Stimulated activated CD8-positive, alpha-beta memory T cell treated with anti-CD3 and anti-CD28 coated beads, Interleukin-7, amount 100 ng/mL, for 48 hours (primary cell): ENCODE data around the gene MYL5.
"Not testable (repeated sequence)": the region's sequence is repeated elsewhere in the genome, so short reads cannot be mapped to it uniquely, and the experiment has no call there.

ENCODE experiments used
- DNase-seq, 2 donors: peaks; one replicate each; pipeline ENCODE4 v3.0.0-alpha.2; 2020; ENCODE audit warnings: low read depth in 1 of 2; ENCODE audit errors: extremely low read depth in 1 of 2

The MYL5 gene

DNA sequence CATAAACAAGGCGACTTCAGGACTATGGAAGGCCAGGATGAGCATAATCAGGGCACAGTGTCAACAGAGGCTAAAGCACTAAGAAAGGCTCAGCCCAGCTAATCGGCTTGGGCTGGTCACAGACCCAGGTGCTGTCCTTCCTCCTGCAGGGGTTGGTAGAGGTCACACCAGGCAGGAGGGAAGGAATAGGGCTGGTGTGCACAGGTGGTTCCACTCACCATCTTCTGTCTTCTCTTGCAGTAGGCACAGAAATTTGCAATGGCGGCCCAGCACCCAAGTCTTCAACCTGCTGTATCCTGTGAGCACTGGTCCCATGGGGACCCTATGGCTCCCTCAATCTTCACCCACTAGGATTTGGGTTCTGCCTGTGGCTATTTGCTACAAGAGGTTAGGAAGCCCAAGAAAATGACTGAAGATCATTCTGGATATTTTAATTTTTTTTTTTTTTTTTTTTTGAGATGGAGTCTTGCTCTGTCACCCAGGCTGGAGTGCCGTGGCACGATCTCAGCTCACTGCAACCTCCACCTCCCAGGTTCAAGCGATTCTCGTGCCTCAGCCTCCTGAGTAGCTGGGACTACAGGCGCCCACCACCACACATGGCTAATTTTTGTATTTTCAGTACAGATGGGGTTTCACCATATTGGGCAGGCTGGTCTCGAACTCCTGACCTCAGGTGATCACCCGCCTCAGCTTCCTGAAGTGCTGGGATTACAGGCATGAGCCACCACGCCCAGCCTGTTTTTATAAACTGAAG is 4.4 kb upstream of the MYL5 start:
- DNase-seq, result not testable (repeated sequence)

DNA sequence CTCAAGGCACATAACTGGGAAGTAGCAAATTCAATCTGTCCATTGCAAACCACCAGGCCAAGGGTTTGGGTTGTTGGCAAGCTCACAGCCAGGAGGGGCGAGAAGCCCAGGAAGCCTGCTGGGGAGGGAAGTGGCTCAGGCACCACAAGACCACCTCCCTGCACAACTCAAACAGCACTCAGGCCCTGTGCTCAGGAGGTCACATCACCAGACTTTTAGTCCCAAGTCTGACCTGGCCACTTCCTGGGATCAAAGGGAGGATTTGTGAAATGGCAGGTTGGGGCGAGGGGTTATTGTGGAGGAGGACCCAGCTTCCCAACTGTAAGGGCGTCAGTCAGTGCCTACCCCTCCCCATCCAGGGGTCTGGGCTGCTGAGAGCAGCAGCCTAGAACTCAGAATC is 2.6 kb upstream of the MYL5 start:
- DNase-seq, result no peak

DNA sequence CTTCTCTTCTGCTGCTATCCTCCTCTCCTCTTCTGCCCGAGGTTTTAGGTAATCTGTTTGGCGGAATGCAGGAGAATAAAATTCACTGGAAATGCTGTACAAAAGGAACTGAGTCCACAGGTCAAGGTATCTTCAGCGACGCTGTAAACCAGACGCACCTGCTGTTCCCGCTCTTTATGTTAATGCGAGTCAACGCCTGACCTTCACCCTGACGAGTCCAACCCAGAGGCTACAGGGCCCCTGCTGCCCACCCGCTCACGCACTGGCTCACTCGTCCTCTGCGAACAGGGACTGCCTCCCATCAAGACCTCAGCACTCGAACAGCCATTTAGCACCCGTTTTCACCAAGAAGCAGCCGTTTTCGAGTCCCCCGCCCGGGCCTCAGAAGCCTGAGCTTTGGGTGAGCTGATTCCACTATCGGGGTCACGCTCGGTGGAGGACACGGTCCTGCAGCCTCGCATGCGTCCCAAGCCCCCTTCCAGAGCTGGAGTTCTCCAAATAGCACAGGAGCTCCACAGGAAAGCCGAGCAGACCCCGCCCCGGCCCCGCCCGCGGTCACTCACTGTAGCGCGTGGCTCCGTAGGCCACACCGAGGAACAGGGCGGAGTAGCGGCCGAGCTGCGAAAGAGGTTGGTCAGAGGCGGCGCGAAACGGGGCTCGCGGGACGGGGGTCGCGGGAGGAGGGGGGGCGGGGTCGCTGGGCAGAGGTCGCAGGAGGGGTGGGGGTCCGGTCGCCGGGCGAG is 822 bp upstream of the MYL5 start:
- DNase-seq, result no peak

DNA sequence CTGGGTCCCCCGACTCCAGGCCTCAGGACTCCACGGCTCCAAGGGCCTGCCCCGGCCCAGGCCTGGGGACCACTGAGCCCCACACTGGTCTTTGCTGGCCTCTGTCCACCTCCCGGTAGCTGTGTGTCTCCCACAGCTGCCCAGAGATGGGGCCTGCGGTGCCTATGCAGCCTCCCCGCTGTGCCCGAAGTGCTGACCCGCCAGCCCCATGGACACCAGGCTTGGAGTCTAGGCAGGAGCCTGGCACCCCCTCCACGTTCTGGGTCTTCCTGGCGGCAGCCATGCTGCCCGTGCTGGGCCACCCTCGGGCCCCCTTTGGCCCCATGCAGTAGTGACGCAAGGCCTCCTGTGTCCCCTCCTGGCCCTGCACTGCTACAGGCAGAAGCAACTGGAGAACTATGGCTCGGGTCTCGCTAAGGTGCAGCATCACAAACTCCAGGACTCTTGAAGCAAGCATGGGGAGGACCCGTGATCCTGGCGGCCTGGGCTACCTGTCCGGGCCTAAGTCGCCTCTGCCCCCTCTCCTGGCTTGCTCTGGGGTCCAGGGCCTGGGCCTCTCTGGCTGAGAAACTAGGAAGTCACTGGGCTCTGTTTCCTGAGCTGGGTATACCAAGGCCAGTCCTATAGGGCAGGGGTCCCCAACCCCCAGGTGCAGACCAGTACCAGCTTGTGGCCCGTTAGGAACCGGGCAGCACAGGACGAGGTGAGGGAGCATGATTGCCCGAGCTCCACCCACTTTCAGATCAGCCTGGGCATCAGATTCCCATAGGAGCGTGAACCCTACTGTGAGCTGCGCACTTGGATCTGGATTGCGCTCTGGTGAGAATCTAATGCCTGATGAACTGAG is 917 bp downstream of the MYL5 start:
- no peak for DNase-seq

DNA sequence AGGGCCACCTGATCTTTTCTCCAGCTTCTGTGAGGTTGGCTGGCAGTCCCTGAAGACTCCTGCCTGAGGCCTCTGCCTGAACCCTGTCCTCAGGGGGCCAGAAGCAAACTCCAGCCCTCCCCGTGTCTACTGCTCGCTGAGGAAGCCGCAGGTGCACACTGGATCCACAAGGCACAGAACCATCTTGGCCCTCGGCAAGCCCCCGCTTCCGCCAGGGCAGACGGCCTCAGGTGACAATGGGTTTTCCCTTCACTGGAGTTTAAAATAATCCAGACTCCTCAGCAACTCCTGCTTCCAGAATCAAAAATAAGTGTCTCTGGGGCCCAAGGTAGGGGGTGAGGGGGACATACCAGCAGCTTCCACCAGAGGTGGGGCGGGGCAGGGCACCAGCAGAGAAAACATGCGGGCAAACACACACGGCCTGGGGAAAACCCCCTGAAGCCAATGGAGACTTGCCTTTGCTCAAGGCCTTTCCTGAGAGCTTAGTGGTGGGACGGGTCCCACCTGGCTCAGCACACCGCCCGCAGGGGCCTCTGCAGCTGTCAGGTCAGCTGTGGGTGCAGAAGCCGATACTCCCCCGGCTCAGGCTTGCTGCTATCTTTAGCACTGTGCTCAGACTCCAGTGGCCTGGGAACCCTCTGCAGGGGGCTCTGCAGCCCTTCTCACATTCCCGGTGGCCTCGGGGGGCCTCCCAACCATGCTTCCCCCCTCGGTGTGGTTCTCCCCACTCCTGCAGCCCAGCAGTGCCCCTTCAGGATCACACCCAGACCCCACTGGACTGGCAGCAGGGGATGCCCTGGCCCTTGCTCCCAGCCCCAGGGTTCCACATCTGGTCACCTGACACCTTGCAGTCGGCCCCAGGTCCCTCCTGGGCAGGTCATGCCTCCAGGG is 1.9 kb downstream of the MYL5 start:
- no peak for DNase-seq

DNA sequence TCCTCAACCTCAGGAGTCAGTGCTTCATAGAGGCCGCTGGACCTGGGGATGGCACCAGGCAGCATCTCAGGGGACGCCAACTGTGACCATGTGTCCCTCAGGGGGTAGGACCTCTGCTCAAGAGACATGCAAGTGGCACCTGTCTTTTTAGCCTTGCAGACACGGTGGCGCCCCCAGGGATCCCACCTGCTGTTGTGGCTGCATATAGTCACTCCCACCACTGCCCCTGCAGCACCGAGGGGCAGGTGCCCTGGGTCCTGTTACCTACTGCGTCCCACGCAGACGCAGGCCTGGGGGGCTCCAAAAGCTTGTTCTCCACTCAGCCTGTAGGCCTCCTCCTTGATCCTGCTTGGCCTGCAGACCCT is 2.5 kb downstream of the MYL5 start:
- no peak for DNase-seq

- no peak for DNase-seq
Measured at GRCh38 chr4:677431-678293, 3.3 kb downstream of the MYL5 start.

- no peak for DNase-seq
Measured at GRCh38 chr4:678331-679103, 4.2 kb downstream of the MYL5 start.

DNA sequence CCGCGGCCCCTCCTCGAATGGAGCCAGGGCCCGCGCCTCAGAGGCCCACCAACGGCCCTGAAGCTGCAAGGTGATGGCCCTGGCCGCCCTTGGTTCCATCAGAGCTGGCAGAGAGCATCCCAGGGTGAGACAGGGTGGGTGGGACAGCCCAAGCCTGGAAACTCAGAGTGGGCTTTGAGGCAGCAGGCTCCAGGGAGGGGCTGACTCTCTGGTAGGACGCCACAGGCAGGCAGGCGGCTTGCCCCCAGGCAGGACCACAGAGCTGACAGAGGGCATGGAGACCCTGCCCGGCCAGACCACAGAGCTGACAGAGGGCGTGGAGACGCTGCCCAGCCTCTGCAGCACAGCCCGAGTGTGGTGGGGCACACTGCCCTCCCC is 4.8 kb downstream of the MYL5 start:
- DNase-seq, result no peak

DNA sequence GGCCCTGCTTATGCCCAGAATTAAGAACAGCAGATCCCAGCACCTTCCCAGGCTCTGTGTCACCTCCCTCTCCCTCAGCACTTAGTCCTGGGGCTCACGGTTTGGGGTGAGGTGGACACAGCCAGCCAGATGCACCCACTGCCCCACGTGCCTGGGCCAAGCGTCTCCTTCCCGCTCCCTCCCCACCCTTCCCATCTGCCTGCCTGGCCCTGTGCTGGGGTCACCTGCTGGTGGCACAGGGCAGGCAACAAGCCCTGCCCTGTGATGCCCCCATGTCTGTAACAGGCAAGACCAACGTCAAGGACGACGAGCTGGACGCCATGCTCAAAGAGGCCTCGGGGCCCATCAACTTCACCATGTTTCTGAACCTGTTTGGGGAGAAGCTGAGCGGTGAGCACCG is 5.3 kb downstream of the MYL5 start:
- no peak for DNase-seq

- no peak for DNase-seq
Measured at GRCh38 chr4:680091-680490, 5.7 kb downstream of the MYL5 start.

GRCh38 chr4:680551-680927 is 6.2 kb downstream of the MYL5 start:
- DNase-seq, result no peak

DNA sequence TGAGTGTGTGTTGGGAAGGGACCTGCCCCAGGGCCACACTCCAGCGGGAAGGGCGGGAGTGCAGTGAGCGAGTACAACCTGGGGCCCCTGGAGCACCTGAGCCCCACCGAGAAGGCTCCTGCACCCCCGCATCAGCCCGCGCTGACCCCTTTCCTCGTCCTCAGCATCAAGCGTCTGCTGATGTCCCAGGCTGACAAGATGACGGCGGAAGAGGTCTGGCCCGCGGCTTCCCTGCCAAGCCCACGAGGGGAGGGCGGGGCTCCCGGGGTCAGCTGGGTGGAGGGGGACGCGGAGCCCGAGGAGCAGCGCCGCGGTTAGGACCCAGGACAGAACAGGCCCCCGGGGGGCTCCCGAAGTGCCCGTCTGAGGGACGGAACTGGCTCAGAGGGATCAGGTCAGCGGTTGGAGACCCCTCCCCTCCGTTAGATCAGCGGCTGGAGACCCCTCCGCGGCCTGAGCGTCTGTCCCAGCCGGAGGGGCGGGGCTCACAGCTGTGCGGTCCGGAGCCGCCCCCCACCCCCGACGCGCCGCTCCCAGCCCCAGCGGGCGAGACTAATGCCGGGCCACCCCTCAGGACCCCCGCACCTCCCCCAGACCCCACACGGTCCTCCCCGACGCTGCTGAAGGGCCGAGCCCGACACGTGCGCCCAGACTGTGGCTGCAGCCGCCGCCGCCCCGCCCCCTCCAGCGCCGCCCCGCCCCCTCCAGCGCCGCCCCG is 6.7 kb downstream of the MYL5 start:
- DNase-seq, result peak in 1 of 2 donors; percentile 36

DNA sequence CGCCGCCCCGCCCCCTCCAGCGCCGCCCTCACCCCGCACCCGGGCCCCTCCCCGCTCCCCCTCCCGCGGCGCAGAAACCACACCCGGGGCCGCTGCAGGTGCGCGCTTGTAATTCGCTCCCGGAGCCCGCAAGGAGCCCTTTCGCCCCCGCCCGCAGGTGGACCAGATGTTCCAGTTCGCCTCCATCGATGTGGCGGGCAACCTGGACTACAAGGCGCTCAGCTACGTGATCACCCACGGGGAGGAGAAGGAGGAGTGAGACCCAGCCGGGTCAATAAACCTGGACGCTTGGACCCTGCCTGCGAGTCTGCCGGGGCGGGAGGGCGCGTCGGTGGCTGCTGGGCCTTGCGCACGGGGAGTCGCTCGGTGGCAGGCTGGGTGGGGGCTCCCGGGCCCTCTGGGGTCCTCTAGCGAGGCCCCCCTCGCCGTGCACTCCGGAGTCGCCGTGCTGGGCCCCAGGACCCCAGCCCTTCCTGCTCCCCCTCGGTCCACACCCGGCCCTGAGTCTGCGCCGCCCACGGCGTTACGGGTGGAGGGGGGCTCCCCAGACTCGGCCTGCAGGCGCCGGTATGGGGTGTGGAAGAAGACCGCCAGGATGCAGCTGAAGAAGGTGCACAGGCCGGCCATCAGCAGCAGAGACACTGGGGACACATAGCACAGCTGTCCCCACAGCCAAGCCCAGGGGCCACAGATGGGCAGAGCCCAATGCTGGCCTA is 7.6 kb downstream of the MYL5 start:
- no peak for DNase-seq

DNA sequence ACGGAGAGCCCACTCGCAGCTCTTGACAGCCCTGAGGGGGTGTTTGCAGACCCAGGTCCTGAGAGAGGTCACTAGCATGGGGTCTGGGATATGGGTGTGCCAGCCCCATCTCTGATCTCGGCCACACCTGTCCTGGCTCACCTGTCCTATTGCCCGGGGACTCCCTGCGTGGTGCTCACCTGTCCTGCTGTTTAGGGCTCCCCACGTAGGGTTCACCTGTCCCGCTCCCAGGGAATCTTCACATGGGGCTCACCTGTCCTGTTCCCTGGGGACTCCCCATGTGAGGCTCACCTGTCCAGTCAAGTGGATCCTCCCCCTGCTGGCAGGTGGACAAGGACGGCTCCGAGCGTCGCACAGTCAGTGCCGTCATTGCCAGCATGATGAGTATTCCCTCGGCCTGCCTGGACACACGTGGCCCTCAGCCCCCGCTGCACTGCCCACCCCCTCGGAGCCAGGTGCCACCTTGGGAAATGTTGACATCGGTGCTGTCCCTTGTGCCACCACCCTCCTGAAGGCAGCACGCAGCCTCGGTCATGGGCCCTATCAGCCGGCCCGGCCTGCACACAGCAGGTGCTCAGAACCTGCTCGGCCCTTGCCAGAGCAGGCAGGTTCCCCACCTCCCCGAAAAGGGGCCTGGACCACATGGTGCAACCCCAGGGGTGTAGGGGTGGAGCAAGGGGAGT is 8.3 kb downstream of the MYL5 start:
- DNase-seq, result no peak

DNA sequence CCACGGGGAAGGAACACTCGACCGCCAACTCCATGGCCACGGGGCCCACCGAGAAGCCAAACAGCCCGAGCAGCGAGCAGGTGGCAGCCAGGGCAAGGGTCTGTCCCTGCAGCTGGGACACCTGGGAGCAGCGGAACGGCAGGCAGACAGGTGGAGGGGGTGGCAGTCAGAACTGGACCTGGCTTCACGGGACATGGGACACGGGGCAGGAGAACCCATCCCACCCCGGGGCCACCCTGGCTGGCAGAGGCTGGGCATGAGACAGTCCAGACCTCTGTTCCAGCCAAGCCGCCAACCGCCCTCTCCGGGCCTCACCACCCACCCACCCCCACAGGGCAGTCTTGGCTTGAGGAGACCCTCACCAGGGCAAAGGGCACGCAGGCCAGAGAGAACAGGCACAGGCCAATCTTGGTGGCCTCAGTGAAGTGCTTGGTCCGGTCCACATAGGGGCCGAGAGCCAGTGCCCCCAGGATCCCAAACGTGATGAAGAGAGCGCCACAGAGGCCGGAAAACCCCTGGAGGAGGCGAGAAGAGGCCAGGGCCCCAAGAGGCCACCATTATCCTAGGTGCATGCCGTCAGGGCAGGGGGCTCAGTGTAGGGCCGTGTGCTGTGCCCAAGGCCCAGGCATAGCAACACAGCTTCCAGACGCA is 9.0 kb downstream of the MYL5 start:
- DNase-seq, result no peak
